K562 (cell line): ENCODE results near the gene RHOT1. TPM values are rescaled to one million over a fixed set of nuclear protein-coding genes. Genes with fewer than 3 reads are reported as not detected.

Source experiments
- BCL6 ChIP-seq: fragments of 250-450 bp; sonication (Bioruptor Pico); IDR thresholded peaks from 2 replicates; pipeline ENCODE4 v1.4.0; 2020
- CREB3L1 ChIP-seq: fragments of 450-650 bp; IDR thresholded peaks from 2 replicates; pipeline ENCODE4 v1.6.1; 2014; ENCODE audit warnings: low read depth, mild to moderate bottlenecking, moderate library complexity, borderline replicate concordance
- CSDE1 ChIP-seq, 2 experiments: fragments of 450-650 bp; IDR thresholded peaks; 2 replicates each; pipeline ENCODE4 v1.6.1; 2016; ENCODE audit warnings: mild to moderate bottlenecking in 1 of 2
- DMBX1 ChIP-seq: fragments of 250-450 bp; sonication (Bioruptor Pico); IDR thresholded peaks from 2 replicates; pipeline ENCODE4 v1.8.0; 2022; ENCODE audit warnings: inconsistent platforms, mild to moderate bottlenecking, moderate library complexity, borderline replicate concordance
- HNRNPH1 ChIP-seq: fragments of 200-400 bp; formaldehyde crosslinking; optimal IDR thresholded peaks from 2 replicates; pipeline ENCODE3; 2017; ENCODE audit warnings: low read depth, mild to moderate bottlenecking, low read length, moderate library complexity
- LARP7 ChIP-seq: fragments of 450-650 bp; IDR thresholded peaks from 2 replicates; pipeline ENCODE4 v1.6.1; 2016
- NEUROD1 ChIP-seq: fragments of 150-350 bp; IDR thresholded peaks from 2 replicates; pipeline ENCODE4 v1.6.1; 2014; ENCODE audit warnings: borderline replicate concordance, low read length, low read depth; ENCODE audit not compliant: partially characterized antibody
- PHF21A ChIP-seq: fragments of 450-650 bp; IDR thresholded peaks from 2 replicates; pipeline ENCODE4 v1.6.1; 2017; ENCODE audit warnings: low read depth, borderline replicate concordance
- RBM17 ChIP-seq: fragments of 200-400 bp; formaldehyde crosslinking; IDR thresholded peaks from 2 replicates; pipeline ENCODE4 v1.6.1; 2017; ENCODE audit warnings: low read depth, mild to moderate bottlenecking, low read length, borderline replicate concordance
- RCOR1 ChIP-seq, 2 experiments: IDR thresholded peaks; 2 replicates each; pipeline ENCODE4 v1.6.1; 2012; ENCODE audit warnings: low read depth in 2 of 2, low read length in 2 of 2, borderline replicate concordance in 1 of 2, improper control_type of control experiment in 1 of 2
- SRSF9 ChIP-seq: fragments of 200-400 bp; formaldehyde crosslinking; IDR thresholded peaks from 2 replicates; pipeline ENCODE4 v1.6.1; 2017; ENCODE audit warnings: low read depth, low read length, borderline replicate concordance
- UBTF ChIP-seq, 2 experiments: IDR thresholded peaks; 2 replicates each; pipeline ENCODE4 v1.6.1; 2012; ENCODE audit warnings: improper control_type of control experiment in 2 of 2, low read depth in 2 of 2, low read length in 2 of 2, borderline replicate concordance in 1 of 2
- WHSC1 ChIP-seq: IDR thresholded peaks from one replicate; pipeline ENCODE4 v1.6.1; 2012; ENCODE audit warnings: low read length, control low read depth, inconsistent platforms
- ZMIZ1 ChIP-seq, 2 experiments: fragments of 150-350 bp in 1 of 2; IDR thresholded peaks; 2 replicates each; pipeline ENCODE4 v1.6.1; 2012 to 2016; ENCODE audit warnings: low read depth in 2 of 2, low read length in 2 of 2, mild to moderate bottlenecking in 1 of 2, moderate library complexity in 1 of 2
- ZNF77 ChIP-seq: fragments of 250-450 bp; sonication (Bioruptor Pico); IDR thresholded peaks from 2 replicates; pipeline ENCODE4 v1.5.0; 2020
- ZNF785 ChIP-seq: fragments of 250-450 bp; sonication (Bioruptor Pico); IDR thresholded peaks from 2 replicates; pipeline ENCODE4 v1.4.0; 2020; ENCODE audit warnings: mild to moderate bottlenecking
- polyA plus RNA-seq, 8 experiments: library from polyadenylated mRNA; depleted of rRNA in 4 of 8; stranded (reverse) in 5 of 8; unstranded in 3 of 8; fragments of >200 nt; fragmentation: Nextera tagmentation in 2 of 8; fragmentation: Illumina TruSeq in 1 of 8; extraction: Ambion mirVana in 2 of 8; extraction: Trizol in 1 of 8; gene quantifications; 2 replicates each; pipeline versions ENCODE4 v1.2.1 to v1.2.3, GENCODE V29; 2011 to 2014; ENCODE audit warnings: inconsistent platforms in 1 of 8, missing spikeins in 1 of 8
- total RNA-seq, 7 experiments: library from RNA; depleted of rRNA in 6 of 7; stranded (reverse); fragments of >200 nt in 6 of 7; fragmentation: Illumina TruSeq in 2 of 7; extraction: Trizol in 2 of 7; gene quantifications; 2 replicates each; pipeline versions ENCODE4 v1.2.1 to v1.2.3, GENCODE V29; 2011 to 2021; ENCODE audit warnings: low replicate concordance in 1 of 7
- TF ChIP-seq, protein P1 (sequence below): IDR thresholded peaks from 3 replicates; pipeline ENCODE4 v1.6.1; 2011; ENCODE audit warnings: borderline replicate concordance, mild to moderate bottlenecking, moderate library complexity; ENCODE audit not compliant: insufficient read length; ENCODE audit errors: extremely low read depth

Gene RHOT1
- total and polyA plus RNA-seq, 9 of the 15 experiments (the other 6 are each of a cell fraction or from before 2014, with no cell fraction given), result 23.0 to 101 (median 32.2) TPM

- TF ChIP-seq RCOR1 (IDR thresholded peaks at IDR 0.05; ENCODE audit: borderline replicate concordance in 1 of 2, low read depth in 2 of 2, low read length in 2 of 2) (0 out of 4 replicates have a peak, but pooled peaks of 1 of the 2 experiments have one; percentile 46), CREB3L1 (no peak), NEUROD1 (peak; percentile 48), BCL6 (no peak), WHSC1 (no peak), SRSF9 (no peak), LARP7 (no peak), ZNF785 (no peak), DMBX1 (CRISPR knock-in tag) (no peak), PHF21A (no peak), CSDE1 (IDR thresholded peaks at IDR 0.05) (no peak), ZNF77 (CRISPR knock-in tag) (no peak), RBM17 (no peak), ZMIZ1 (IDR thresholded peaks at IDR 0.05; ENCODE audit: low read depth in 2 of 2, low read length in 2 of 2) (no peak), HNRNPH1 (no peak), UBTF (IDR thresholded peaks at IDR 0.05; ENCODE audit: borderline replicate concordance in 1 of 2, low read depth in 2 of 2, low read length in 2 of 2) (peak; percentile 29 to 85; a peak in 2 of 4 replicates)
- TF ChIP-seq, protein P1, sequence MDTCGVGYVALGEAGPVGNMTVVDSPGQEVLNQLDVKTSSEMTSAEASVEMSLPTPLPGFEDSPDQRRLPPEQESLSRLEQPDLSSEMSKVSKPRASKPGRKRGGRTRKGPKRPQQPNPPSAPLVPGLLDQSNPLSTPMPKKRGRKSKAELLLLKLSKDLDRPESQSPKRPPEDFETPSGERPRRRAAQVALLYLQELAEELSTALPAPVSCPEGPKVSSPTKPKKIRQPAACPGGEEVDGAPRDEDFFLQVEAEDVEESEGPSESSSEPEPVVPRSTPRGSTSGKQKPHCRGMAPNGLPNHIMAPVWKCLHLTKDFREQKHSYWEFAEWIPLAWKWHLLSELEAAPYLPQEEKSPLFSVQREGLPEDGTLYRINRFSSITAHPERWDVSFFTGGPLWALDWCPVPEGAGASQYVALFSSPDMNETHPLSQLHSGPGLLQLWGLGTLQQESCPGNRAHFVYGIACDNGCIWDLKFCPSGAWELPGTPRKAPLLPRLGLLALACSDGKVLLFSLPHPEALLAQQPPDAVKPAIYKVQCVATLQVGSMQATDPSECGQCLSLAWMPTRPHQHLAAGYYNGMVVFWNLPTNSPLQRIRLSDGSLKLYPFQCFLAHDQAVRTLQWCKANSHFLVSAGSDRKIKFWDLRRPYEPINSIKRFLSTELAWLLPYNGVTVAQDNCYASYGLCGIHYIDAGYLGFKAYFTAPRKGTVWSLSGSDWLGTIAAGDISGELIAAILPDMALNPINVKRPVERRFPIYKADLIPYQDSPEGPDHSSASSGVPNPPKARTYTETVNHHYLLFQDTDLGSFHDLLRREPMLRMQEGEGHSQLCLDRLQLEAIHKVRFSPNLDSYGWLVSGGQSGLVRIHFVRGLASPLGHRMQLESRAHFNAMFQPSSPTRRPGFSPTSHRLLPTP, result no peak
These were observed 15.0 kb upstream of the RHOT1 start (continued) for GRCh38 chr17:32127158-32127897.
